OCI-LY1 (cell line): ENCODE results near the gene NRG2.

Source experiments
- EZH2 ChIP-seq: fragments of 200-600 bp; sonication (generic), shearing (Covaris generic); IDR thresholded peaks from 2 replicates; pipeline ENCODE4 v1.8.0; 2017; ENCODE audit warnings: borderline replicate concordance, mixed run types, mild to moderate bottlenecking, antibody characterized with exemption, low read length, moderate library complexity, mixed read lengths
- TF ChIP-seq, protein P1 (sequence below): fragments of 200-600 bp; sonication (generic), shearing (Covaris generic); IDR thresholded peaks from 2 replicates; pipeline ENCODE4 v1.5.1; 2017; ENCODE audit warnings: mild to moderate bottlenecking, antibody characterized with exemption, low read length, moderate library complexity, mixed read lengths

DNA sequence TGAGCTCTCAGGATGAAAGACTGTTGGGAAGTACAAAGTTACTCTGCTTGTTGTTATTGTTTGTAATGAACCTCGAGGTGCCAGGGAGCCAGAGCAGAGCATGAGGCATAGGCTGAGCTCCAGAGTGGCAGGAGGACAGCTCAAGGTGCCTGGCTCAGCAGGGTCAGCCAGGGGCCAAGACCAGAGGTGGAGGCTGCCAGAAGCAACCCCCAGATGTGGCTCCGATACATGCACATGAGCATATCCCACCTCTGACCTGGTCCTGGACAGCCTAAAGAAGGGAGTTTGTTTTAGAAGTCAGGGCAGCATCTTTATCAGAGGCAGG, 141.9 kb downstream of the NRG2 start:
- TF ChIP-seq, protein P1, sequence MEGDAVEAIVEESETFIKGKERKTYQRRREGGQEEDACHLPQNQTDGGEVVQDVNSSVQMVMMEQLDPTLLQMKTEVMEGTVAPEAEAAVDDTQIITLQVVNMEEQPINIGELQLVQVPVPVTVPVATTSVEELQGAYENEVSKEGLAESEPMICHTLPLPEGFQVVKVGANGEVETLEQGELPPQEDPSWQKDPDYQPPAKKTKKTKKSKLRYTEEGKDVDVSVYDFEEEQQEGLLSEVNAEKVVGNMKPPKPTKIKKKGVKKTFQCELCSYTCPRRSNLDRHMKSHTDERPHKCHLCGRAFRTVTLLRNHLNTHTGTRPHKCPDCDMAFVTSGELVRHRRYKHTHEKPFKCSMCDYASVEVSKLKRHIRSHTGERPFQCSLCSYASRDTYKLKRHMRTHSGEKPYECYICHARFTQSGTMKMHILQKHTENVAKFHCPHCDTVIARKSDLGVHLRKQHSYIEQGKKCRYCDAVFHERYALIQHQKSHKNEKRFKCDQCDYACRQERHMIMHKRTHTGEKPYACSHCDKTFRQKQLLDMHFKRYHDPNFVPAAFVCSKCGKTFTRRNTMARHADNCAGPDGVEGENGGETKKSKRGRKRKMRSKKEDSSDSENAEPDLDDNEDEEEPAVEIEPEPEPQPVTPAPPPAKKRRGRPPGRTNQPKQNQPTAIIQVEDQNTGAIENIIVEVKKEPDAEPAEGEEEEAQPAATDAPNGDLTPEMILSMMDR = no peak
- no peak for TF ChIP-seq EZH2
